ENCODE data around the gene PWWP2B.

PWWP2B gene

DNA sequence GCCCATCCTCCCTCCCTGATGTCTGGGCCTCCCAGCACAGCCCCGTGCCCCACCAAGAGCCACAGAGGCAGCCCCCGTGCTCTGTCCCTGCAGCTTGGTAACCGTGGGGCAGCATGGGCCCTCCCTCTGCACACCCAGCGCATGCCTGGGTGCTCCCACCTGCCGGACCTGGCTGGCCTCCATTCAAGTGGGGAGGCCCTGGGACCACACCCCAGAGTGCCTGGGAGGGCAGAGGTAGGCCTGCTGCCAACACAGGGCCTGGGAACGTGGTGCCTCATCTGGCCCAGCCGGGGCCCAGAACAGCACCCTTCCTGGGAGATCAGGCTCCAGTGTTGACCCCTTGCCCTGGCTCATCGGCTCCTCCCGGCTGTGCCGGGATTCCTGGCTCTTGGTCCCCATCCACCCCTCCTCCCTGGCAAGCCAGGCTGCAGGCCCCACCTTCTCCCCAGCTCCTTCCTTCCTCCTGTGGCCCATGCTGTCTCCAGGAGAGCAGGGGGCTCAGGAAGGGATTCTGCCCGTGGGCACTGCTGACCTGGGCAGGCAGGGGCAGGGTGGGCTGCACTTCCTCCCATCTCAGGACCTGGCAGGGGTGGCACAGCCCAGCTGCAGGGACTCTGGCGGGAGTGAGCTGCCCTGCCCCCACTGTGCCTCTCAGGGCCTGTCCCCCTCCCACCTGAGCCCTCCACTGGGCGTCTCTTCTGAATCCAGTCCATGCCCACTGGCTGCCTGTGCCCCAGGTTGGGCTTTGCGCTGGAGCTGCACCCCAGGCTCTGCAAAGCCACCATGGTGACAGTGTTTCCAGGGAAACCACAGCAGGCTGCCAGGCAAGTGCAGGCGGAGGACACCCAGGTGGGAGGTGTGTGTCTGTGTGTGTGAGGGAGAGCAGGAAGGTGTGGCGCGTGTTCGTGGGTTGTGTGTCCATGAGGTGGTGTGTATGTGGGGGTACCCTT lies 32.6 kb downstream of the PWWP2B start:
- CTCF ChIA-PET: interaction anchor here (0.6 kb wide), 1 partner anchor 68 kb away, joined by 3 read pairs; no protein-coding TSS in a partner anchor
- POLR2A ChIA-PET: no interaction called here

DNA sequence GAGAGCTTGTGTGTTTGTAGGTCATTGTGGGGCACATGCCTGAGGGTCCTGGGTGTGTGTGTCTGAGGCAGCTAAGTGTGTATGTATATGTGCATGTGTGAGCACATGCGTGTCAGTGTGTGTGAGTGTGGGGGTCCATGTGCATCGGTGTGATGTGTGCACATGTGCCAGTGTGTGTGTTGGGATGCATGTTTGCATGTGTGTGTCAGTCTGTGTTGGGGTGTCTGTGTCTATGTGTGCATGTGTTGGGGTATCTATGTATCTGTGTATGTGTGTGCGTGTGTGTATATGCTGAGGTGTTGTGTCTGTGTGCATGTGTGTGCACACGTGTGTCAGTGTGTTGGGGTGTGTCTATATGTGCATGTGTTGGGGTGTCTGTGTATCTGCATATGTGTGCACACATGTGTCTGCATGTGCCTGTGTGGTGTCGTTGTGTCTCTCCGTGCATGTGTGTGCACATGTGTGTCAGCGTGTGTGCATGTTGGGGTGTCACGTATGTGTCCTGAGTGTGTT lies 33.3 kb downstream of the PWWP2B start:
- TF ChIP-seq, protein P1, sequence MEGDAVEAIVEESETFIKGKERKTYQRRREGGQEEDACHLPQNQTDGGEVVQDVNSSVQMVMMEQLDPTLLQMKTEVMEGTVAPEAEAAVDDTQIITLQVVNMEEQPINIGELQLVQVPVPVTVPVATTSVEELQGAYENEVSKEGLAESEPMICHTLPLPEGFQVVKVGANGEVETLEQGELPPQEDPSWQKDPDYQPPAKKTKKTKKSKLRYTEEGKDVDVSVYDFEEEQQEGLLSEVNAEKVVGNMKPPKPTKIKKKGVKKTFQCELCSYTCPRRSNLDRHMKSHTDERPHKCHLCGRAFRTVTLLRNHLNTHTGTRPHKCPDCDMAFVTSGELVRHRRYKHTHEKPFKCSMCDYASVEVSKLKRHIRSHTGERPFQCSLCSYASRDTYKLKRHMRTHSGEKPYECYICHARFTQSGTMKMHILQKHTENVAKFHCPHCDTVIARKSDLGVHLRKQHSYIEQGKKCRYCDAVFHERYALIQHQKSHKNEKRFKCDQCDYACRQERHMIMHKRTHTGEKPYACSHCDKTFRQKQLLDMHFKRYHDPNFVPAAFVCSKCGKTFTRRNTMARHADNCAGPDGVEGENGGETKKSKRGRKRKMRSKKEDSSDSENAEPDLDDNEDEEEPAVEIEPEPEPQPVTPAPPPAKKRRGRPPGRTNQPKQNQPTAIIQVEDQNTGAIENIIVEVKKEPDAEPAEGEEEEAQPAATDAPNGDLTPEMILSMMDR (IDR thresholded peaks at IDR 0.05; ENCODE audit: insufficient read depth, low read length, missing control alignments): no peak
- CTCF ChIA-PET: no interaction called here

More for the DNA sequence above, 32.6 kb downstream of the PWWP2B start:
- no peak overlapping the region for H3K4me3 ChIP-seq (ENCODE audit: low read depth, low read length)
- DNase-seq (ENCODE audit: low read depth, low spot score): no peak
- TF ChIP-seq, protein P1 (IDR thresholded peaks at IDR 0.05; ENCODE audit: insufficient read depth, low read length, missing control alignments): no peak

DNA sequence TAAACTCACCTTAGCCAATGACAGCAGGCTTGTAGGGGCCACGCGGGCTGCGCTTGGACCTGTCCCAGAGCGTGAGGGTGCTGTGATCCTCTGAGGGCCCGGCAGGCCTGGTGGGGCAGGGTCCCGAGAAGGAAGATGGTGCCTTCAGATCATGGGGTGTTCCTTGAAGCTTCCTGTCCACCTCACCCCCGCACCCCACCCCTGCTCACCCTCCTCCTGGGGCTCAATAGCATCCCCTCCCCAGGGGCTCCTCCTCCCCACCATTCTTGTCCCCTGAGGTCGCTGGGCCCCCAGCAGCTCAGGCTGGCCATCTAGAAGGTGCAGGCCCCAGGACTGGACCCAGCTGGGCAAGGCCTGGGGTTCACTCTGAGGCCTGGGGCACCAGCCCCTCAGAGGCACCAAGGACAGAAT lies 33.9 kb downstream of the PWWP2B start:
- ChIA-PET CTCF (interaction anchor here (1.1 to 1.3 kb wide), 3 partner anchors 8 to 12 kb away, joined by 4 to 5 read pairs (median 4); no protein-coding TSS in a partner anchor), POLR2A (no interaction called here)
- TF ChIP-seq, protein P1 (IDR thresholded peaks at IDR 0.05; ENCODE audit: insufficient read depth, low read length, missing control alignments): no peak
- no peak overlapping the region for H3K4me3 ChIP-seq (ENCODE audit: low read depth, low read length)
- DNase-seq (ENCODE audit: low read depth, low spot score): no peak

More for the DNA sequence above, 33.3 kb downstream of the PWWP2B start:
- DNase-seq (ENCODE audit: low read depth, low spot score): no peak
- POLR2A ChIA-PET: no interaction called here
- H3K4me3 ChIP-seq (ENCODE audit: low read depth, low read length): no peak overlapping the region

DNA sequence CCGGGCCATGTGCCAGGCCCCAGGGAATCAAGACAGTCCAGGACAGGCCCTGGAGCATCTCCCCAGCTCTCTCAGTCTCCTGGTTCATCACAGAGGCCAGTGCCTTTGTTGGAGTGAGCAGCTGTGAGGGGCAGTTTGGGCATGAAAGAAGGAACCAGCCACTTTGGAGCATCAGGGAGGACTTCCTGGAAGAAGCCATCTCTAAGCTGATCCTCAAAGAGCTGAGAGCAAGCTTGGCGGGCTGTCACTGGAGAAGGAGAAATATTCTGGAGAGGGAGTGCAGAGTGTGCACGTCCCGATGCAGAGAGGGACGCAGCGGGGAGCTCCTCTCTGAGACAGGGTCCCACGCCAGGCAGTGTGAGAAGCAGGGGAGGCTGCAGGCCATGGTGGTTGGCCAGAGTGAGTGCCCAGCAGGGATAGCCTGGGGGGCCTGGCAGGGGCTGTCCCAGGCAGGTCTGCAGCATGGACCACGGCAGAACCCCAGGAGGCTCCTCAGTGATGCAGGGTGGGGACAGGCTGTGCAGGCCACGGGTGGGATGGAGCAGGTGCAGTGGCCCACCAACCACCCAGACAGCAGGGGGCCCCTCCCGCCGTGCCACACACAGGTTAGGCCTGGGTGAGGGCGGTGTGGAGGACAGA lies 34.7 kb downstream of the PWWP2B start:
- no peak overlapping the region for H3K4me3 ChIP-seq (ENCODE audit: low read depth, low read length)
- no peak for DNase-seq (ENCODE audit: low read depth, low spot score)
- TF ChIP-seq, protein P1 (IDR thresholded peaks at IDR 0.05; ENCODE audit: insufficient read depth, low read length, missing control alignments): no peak
- POLR2A ChIA-PET: no interaction called here
- CTCF ChIA-PET: interaction anchor here (1.1 to 1.3 kb wide), 3 partner anchors 9 to 12 kb away, joined by 4 to 5 read pairs (median 4); no protein-coding TSS in a partner anchor

DNA sequence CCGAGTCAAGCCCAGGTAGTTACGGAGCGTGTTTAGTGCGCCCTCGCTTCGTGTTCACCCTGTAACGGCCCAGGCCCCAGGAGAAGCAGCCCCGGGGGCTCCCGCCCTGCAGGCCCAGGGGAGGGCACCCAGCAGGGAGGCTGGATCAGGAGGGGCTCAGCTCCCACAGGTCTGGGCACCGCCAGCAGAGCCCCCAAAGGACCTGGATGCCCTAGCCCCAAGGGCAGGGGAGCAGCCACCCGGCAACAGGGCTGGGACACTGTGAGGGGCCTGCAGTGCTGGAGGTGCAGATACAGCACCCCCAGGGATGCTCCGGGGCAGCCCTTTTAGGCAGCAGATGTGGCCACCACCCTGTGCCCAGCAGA lies 35.2 kb downstream of the PWWP2B start:
- POLR2A ChIA-PET: interaction anchor here (0.6 kb wide), 1 partner anchor 23 kb away, joined by 3 read pairs; no protein-coding TSS in a partner anchor
- no peak for DNase-seq (ENCODE audit: low read depth, low spot score)
- TF ChIP-seq, protein P1 (IDR thresholded peaks at IDR 0.05; ENCODE audit: insufficient read depth, low read length, missing control alignments): no peak
- CTCF ChIA-PET: interaction anchor here (0.9 kb wide), 1 partner anchor 222 kb away, joined by 4 read pairs; no protein-coding TSS in a partner anchor
- no peak overlapping the region for H3K4me3 ChIP-seq (ENCODE audit: low read depth, low read length)

All from AG04449 (cell line).